ENCODE data around the gene SUSD1. TPM values are rescaled to one million over a fixed set of nuclear protein-coding genes. Genes with fewer than 3 reads are reported as not detected.

The SUSD1 gene
- total and polyA plus RNA-seq, 2 of the 13 experiments (the other 11 are each of a cell fraction or from before 2014, with no cell fraction given): 25.9 to 32.3 TPM

DNA sequence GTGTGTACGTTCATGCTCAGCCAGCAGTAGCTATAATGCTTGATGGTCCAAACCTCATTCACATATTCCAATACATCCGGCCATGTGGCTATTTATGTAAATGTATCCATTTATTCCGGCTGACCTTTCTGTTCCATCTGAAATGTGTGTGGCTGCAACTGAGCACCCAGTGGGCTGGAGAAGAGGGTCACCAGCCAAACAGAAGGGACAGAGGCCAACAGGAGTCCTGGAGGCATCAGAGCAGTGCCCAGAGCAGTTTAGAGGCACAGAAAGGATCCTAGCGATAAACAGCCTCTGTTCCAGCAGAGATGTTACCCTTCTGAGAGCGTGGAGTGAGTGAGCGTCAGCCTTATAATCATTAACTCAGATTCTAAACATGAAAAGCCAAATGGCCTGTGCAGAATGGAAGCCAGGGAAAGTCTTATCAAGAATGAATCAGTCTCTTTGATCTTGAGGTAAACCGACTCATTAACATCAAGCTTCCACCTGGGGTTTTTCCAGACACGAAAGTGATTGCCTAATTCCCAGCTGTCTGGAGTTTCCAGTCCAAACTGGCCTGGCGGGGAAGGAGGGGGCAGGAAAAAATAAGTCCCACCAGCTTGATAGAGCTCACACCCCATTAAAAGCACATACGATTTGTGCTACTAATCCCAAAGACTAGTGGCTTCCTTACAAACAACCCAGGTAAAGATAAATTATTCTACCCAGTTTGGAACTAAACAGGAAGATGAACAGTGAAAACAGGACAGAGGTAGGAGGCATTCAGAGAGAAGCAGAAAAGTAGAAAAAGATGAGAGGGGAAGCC is 55.7 kb downstream of the SUSD1 start:
- H4K20me1 ChIP-seq (ENCODE audit: insufficient read depth, low read length): no peaks in the 10 kb centered on the region
- BruUV-seq (replicated peaks): no TSS peak
- FAIRE-seq (peak; percentile 98), DNase-seq (ENCODE audit: low spot score) (peak; percentile 99), ATAC-seq (peak; percentile 97)
- peak overlapping the region; percentile 70 for H3K9ac ChIP-seq (ENCODE audit: insufficient read depth, low read depth, low read length)
- H3K4me2 ChIP-seq (ENCODE audit: low read depth, low read length): peak overlapping the region; percentile 77
- in situ Hi-C loops (cut with HindIII; ENCODE audit: extremely low pct_ligation_motif_present, low pct_unique_long_range_greater_than_20kb): loop anchor here (5.0 kb wide), 1 partner anchor 238 kb away; no protein-coding TSS in a partner anchor
- H3K79me2 ChIP-seq (ENCODE audit: insufficient read depth, low read length): no peaks in the 10 kb centered on the region
- peaks cover 64% of the 10 kb centered on the region for H3K4me1 ChIP-seq (ENCODE audit: insufficient read depth, low read length)
- peak overlapping the region; percentile 96 for H3K27ac ChIP-seq (ENCODE audit: extremely low read length, insufficient read depth, low read length)
- peaks cover 2 to 14% of the 10 kb centered on the region in 2 experiments; a peak in 4 of 5 replicates for H3K36me3 ChIP-seq (replicated peaks in 1 of 2; ENCODE audit: control insufficient read depth in 1 of 2, insufficient read depth in 2 of 2, low read length in 2 of 2)
- H3K27me3 ChIP-seq (ENCODE audit: control insufficient read depth in 1 of 2, insufficient read depth in 2 of 2, low read length in 2 of 2): no peaks in the 10 kb centered on the region
- no peak overlapping the region for H2AFZ ChIP-seq (ENCODE audit: low read length)
- CTCF ChIA-PET (ENCODE audit: low intra/inter-chr PET ratio, low total read pairs): no interaction called here
- POLR2A ChIA-PET: interaction anchor here (0.8 to 2.6 kb wide), 8 partner anchors 9 to 260 kb away, joined by 3 to 11 read pairs (median 4); partner anchors contain the start of genes HSDL2, PTBP3 and SUSD1
- intact Hi-C loops (cut with micrococcal nuclease; ENCODE audit: unreplicated experiment): loop anchor here (1.0 to 5.0 kb wide), 2 partner anchors 58 to 214 kb away; partner anchors contain the start of genes PTBP3 and SUSD1
- H3K4me3 ChIP-seq (replicated peaks in 1 of 3; ENCODE audit: insufficient read depth in 1 of 3, low read depth in 2 of 3, low read length in 3 of 3): peak overlapping the region in 1 of 3 experiments; percentile 60; a peak in 2 of 6 replicates
- 4% methylated on average over 9 of the region's 10 CpGs for WGBS (ENCODE audit: low lambda C conversion rate)
- H3K9me3 ChIP-seq (ENCODE audit: low read length): no peaks in the 10 kb centered on the region
- TF ChIP-seq KDM2A (CRISPR knock-in tag; IDR thresholded peaks at IDR 0.05; ENCODE audit: borderline replicate concordance, low read depth): peak; percentile 55
- TF ChIP-seq NR2F2 (IDR thresholded peaks at IDR 0.05; ENCODE audit: borderline replicate concordance, low read depth): 0 out of 2 replicates have a peak, but pooled peaks have one; percentile 45
- no peak; the same call in 1 of the 2 replicates for TF ChIP-seq ZNF431 (CRISPR knock-in tag; IDR thresholded peaks at IDR 0.05; ENCODE audit: borderline replicate concordance, low read depth)
- TF ChIP-seq STAT5B (CRISPR knock-in tag; IDR thresholded peaks at IDR 0.05): no peak
- TF ChIP-seq ZNF746 (CRISPR knock-in tag; IDR thresholded peaks at IDR 0.05): peak; percentile 59; the same call in 1 of the 2 replicates
- TF ChIP-seq, protein P1, sequence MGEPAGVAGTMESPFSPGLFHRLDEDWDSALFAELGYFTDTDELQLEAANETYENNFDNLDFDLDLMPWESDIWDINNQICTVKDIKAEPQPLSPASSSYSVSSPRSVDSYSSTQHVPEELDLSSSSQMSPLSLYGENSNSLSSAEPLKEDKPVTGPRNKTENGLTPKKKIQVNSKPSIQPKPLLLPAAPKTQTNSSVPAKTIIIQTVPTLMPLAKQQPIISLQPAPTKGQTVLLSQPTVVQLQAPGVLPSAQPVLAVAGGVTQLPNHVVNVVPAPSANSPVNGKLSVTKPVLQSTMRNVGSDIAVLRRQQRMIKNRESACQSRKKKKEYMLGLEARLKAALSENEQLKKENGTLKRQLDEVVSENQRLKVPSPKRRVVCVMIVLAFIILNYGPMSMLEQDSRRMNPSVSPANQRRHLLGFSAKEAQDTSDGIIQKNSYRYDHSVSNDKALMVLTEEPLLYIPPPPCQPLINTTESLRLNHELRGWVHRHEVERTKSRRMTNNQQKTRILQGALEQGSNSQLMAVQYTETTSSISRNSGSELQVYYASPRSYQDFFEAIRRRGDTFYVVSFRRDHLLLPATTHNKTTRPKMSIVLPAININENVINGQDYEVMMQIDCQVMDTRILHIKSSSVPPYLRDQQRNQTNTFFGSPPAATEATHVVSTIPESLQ (CRISPR knock-in tag; conservative IDR thresholded peaks at IDR 0.05): no peak
- TF ChIP-seq, protein P2, sequence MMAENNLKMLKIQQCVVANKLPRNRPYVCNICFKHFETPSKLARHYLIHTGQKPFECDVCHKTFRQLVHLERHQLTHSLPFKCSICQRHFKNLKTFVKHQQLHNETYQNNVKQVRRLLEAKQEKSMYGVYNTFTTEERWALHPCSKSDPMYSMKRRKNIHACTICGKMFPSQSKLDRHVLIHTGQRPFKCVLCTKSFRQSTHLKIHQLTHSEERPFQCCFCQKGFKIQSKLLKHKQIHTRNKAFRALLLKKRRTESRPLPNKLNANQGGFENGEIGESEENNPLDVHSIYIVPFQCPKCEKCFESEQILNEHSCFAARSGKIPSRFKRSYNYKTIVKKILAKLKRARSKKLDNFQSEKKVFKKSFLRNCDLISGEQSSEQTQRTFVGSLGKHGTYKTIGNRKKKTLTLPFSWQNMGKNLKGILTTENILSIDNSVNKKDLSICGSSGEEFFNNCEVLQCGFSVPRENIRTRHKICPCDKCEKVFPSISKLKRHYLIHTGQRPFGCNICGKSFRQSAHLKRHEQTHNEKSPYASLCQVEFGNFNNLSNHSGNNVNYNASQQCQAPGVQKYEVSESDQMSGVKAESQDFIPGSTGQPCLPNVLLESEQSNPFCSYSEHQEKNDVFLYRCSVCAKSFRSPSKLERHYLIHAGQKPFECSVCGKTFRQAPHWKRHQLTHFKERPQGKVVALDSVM (CRISPR knock-in tag; IDR thresholded peaks at IDR 0.05): peak; percentile 77
- TF ChIP-seq MED1 (CRISPR knock-in tag; IDR thresholded peaks at IDR 0.05): peak; percentile 93
- TF ChIP-seq, protein P3, sequence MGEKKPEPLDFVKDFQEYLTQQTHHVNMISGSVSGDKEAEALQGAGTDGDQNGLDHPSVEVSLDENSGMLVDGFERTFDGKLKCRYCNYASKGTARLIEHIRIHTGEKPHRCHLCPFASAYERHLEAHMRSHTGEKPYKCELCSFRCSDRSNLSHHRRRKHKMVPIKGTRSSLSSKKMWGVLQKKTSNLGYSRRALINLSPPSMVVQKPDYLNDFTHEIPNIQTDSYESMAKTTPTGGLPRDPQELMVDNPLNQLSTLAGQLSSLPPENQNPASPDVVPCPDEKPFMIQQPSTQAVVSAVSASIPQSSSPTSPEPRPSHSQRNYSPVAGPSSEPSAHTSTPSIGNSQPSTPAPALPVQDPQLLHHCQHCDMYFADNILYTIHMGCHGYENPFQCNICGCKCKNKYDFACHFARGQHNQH (CRISPR knock-in tag; IDR thresholded peaks at IDR 0.05): peak; percentile 89
- TF ChIP-seq, protein P4, sequence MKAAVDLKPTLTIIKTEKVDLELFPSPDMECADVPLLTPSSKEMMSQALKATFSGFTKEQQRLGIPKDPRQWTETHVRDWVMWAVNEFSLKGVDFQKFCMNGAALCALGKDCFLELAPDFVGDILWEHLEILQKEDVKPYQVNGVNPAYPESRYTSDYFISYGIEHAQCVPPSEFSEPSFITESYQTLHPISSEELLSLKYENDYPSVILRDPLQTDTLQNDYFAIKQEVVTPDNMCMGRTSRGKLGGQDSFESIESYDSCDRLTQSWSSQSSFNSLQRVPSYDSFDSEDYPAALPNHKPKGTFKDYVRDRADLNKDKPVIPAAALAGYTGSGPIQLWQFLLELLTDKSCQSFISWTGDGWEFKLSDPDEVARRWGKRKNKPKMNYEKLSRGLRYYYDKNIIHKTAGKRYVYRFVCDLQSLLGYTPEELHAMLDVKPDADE (CRISPR knock-in tag; IDR thresholded peaks at IDR 0.05): no peak

Data from HepG2 (cell line).